ENCODE data around the gene S100A6.
A peak's percentile ranks its signal among the peaks of the same experiment; 100 is the strongest.

Gene S100A6

GRCh38 chr1:153545067-153546055 lies 9.6 kb upstream of the S100A6 start, which contains the start of gene S100A4:
Gene S100A4 (minus strand): TSS chr1:153545806. CDS start chr1:153544794, 1,012 bp downstream.
- Histone ChIP-seq H3K27me3 (ENCODE audit: control insufficient read depth, insufficient read depth, low read length) (no peaks in the 10 kb centered on the region), H3K27ac (ENCODE audit: low read length) (no peak within 1 kb of the TSS), H3K4me1 (ENCODE audit: control insufficient read depth, insufficient read depth, low read length) (peaks cover 16% of the 10 kb centered on the region), H3K9me3 (ENCODE audit: control insufficient read depth, insufficient read depth, low read length) (no peaks in the 10 kb centered on the region), H3K36me3 (ENCODE audit: control insufficient read depth, insufficient read depth, low read length) (no peaks in the 10 kb centered on the region), H3K4me3 (ENCODE audit: low read length) (no peak within 1 kb of the TSS)
- WGBS (ENCODE audit: insufficient coverage, insufficient read length) = no CpG with 5 or more reads among the region's 19 CpGs
- peak; percentile 81 for DNase-seq (ENCODE audit: low read depth, low spot score)

- no peak for DNase-seq (ENCODE audit: low read depth, low spot score)
- WGBS (ENCODE audit: insufficient coverage, insufficient read length) = no CpG with 5 or more reads among the region's 10 CpGs
- Histone ChIP-seq H3K27ac (ENCODE audit: low read length) (no peak overlapping the region), H3K4me3 (ENCODE audit: low read length) (no peak overlapping the region), H3K27me3 (ENCODE audit: control insufficient read depth, insufficient read depth, low read length) (no peaks in the 10 kb centered on the region), H3K4me1 (ENCODE audit: control insufficient read depth, insufficient read depth, low read length) (peaks cover 16% of the 10 kb centered on the region), H3K9me3 (ENCODE audit: control insufficient read depth, insufficient read depth, low read length) (no peaks in the 10 kb centered on the region), H3K36me3 (ENCODE audit: control insufficient read depth, insufficient read depth, low read length) (no peaks in the 10 kb centered on the region)
These were observed 8.8 kb upstream of the S100A6 start for GRCh38 chr1:153544453-153545066.

GRCh38 chr1:153543736-153544135 lies 7.9 kb upstream of the S100A6 start:
- WGBS (ENCODE audit: insufficient coverage, insufficient read length) = no CpG with 5 or more reads among the region's 4 CpGs
- Histone ChIP-seq H3K4me3 (ENCODE audit: low read length) (no peak overlapping the region), H3K27ac (ENCODE audit: low read length) (no peak overlapping the region), H3K9me3 (ENCODE audit: control insufficient read depth, insufficient read depth, low read length) (no peaks in the 10 kb centered on the region), H3K4me1 (ENCODE audit: control insufficient read depth, insufficient read depth, low read length) (peaks cover 16% of the 10 kb centered on the region), H3K36me3 (ENCODE audit: control insufficient read depth, insufficient read depth, low read length) (no peaks in the 10 kb centered on the region), H3K27me3 (ENCODE audit: control insufficient read depth, insufficient read depth, low read length) (no peaks in the 10 kb centered on the region)
- no peak for DNase-seq (ENCODE audit: low read depth, low spot score)

- no peak overlapping the region for H3K27ac ChIP-seq (ENCODE audit: low read length)
- 100% methylated on average over 1 of the region's 13 CpGs for WGBS (ENCODE audit: insufficient coverage, insufficient read length)
- no peaks in the 10 kb centered on the region for H3K9me3 ChIP-seq (ENCODE audit: control insufficient read depth, insufficient read depth, low read length)
- no peak overlapping the region for H3K4me3 ChIP-seq (ENCODE audit: low read length)
- peaks cover 16% of the 10 kb centered on the region for H3K4me1 ChIP-seq (ENCODE audit: control insufficient read depth, insufficient read depth, low read length)
- H3K36me3 ChIP-seq (ENCODE audit: control insufficient read depth, insufficient read depth, low read length) = no peaks in the 10 kb centered on the region
- no peaks in the 10 kb centered on the region for H3K27me3 ChIP-seq (ENCODE audit: control insufficient read depth, insufficient read depth, low read length)
- no peak for DNase-seq (ENCODE audit: low read depth, low spot score)
These were observed 7.3 kb upstream of the S100A6 start for GRCh38 chr1:153542956-153543711.

- no peaks in the 10 kb centered on the region for H3K9me3 ChIP-seq (ENCODE audit: control insufficient read depth, insufficient read depth, low read length)
- DNase-seq (ENCODE audit: low read depth, low spot score) = no peak
- no peaks in the 10 kb centered on the region for H3K27me3 ChIP-seq (ENCODE audit: control insufficient read depth, insufficient read depth, low read length)
- H3K4me1 ChIP-seq (ENCODE audit: control insufficient read depth, insufficient read depth, low read length) = peaks cover 12% of the 10 kb centered on the region
- H3K27ac ChIP-seq (ENCODE audit: low read length) = no peak overlapping the region
- WGBS (ENCODE audit: insufficient coverage, insufficient read length) = no CpG with 5 or more reads among the region's 13 CpGs
- no peak overlapping the region for H3K4me3 ChIP-seq (ENCODE audit: low read length)
- H3K36me3 ChIP-seq (ENCODE audit: control insufficient read depth, insufficient read depth, low read length) = no peaks in the 10 kb centered on the region
These were observed 6.1 kb upstream of the S100A6 start for GRCh38 chr1:153541641-153542590.

GRCh38 chr1:153540394-153541361 lies 4.9 kb upstream of the S100A6 start, which contains the start of gene S100A5:
Gene S100A5 (minus strand): TSS chr1:153540934. CDS start chr1:153540191, 743 bp downstream.
- Histone ChIP-seq H3K9me3 (ENCODE audit: control insufficient read depth, insufficient read depth, low read length) (no peaks in the 10 kb centered on the region), H3K4me1 (ENCODE audit: control insufficient read depth, insufficient read depth, low read length) (peaks cover 16% of the 10 kb centered on the region), H3K27me3 (ENCODE audit: control insufficient read depth, insufficient read depth, low read length) (no peaks in the 10 kb centered on the region), H3K27ac (ENCODE audit: low read length) (no peak within 1 kb of the TSS), H3K4me3 (ENCODE audit: low read length) (no peak within 1 kb of the TSS), H3K36me3 (ENCODE audit: control insufficient read depth, insufficient read depth, low read length) (no peaks in the 10 kb centered on the region)
- no CpG with 5 or more reads among the region's 11 CpGs for WGBS (ENCODE audit: insufficient coverage, insufficient read length)
- no peak for DNase-seq (ENCODE audit: low read depth, low spot score)

- H3K27me3 ChIP-seq (ENCODE audit: control insufficient read depth, insufficient read depth, low read length) = no peaks in the 10 kb centered on the region
- DNase-seq (ENCODE audit: low read depth, low spot score) = no peak
- no peaks in the 10 kb centered on the region for H3K36me3 ChIP-seq (ENCODE audit: control insufficient read depth, insufficient read depth, low read length)
- peaks cover 9% of the 10 kb centered on the region; the same call in 1 of the 2 replicates for H3K4me1 ChIP-seq (ENCODE audit: control insufficient read depth, insufficient read depth, low read length)
- H3K4me3 ChIP-seq (ENCODE audit: low read length) = no peak overlapping the region
- no CpG with 5 or more reads among the region's 4 CpGs for WGBS (ENCODE audit: insufficient coverage, insufficient read length)
- H3K27ac ChIP-seq (ENCODE audit: low read length) = no peak overlapping the region
- no peaks in the 10 kb centered on the region for H3K9me3 ChIP-seq (ENCODE audit: control insufficient read depth, insufficient read depth, low read length)
These were observed 3.8 kb upstream of the S100A6 start for GRCh38 chr1:153539395-153540093.

- Histone ChIP-seq H3K36me3 (ENCODE audit: control insufficient read depth, insufficient read depth, low read length) (no peaks in the 10 kb centered on the region), H3K4me1 (ENCODE audit: control insufficient read depth, insufficient read depth, low read length) (peaks cover 13% of the 10 kb centered on the region; the same call in 1 of the 2 replicates), H3K9me3 (ENCODE audit: control insufficient read depth, insufficient read depth, low read length) (no peaks in the 10 kb centered on the region), H3K27ac (ENCODE audit: low read length) (no peak overlapping the region), H3K27me3 (ENCODE audit: control insufficient read depth, insufficient read depth, low read length) (no peaks in the 10 kb centered on the region), H3K4me3 (ENCODE audit: low read length) (no peak overlapping the region)
- WGBS (ENCODE audit: insufficient coverage, insufficient read length) = no CpG with 5 or more reads among the region's 6 CpGs
- DNase-seq (ENCODE audit: low read depth, low spot score) = peak; percentile 43
These were observed 2.6 kb upstream of the S100A6 start for GRCh38 chr1:153538315-153538821.

Measured in iPS DF 6.9 (cell line).